HG03196 (cell line): ENCODE measurements around the gene RPS6KA5.
"Not testable (repeated sequence)": the region's sequence is repeated elsewhere in the genome, so short reads cannot be mapped to it uniquely, and the experiment has no call there.

Experiments
- ATAC-seq: cut with Tn5 transposase; IDR thresholded peaks from one replicate; pipeline ENCODE4 v1.9.1; 2021; ENCODE audit not compliant: unreplicated experiment

RPS6KA5 gene

DNA sequence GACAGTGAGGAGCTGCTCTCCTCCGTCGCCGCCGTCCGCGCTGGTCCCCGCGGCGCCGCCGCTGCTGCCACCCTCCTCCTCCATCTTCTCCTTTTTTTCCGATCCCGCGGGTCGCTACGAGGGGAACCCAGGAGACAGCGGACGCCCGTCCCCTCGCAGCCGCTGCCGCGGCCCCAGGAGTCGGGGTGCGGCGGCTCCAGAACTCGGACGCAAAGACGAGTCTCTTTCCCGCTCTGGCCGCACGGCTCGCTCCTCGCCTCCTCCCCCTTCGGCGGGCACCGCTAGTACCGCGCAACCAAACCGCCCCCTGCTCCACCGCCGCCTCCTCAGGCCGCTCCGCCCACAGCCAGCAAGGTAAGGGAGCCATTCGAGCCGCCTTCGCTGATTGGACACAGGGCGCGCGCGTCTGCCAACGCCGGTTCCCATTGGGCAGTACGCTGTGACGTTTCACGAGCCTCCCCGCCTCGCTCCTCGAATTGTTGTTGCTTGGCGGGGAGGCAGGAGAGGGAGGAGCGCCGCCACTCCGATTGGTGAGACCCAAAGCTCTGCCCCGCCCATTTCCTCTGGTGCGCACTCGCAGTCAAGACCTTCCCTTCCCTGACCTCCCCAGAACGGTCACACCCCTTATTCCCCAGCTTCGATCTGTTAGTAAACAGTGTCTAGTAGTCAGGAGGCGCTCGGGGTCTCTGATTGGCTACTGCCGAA lies at the start of gene RPS6KA5:
RPS6KA5 (minus strand) TSS at position 291 of the 705 bp plus-strand sequence; CDS start at position 84, 207 bp downstream.
- ATAC-seq, result peak; percentile 89

GRCh38 chr14:91108941-91109611 lies 48.6 kb upstream of the RPS6KA5 start:
- no peak for ATAC-seq

DNA sequence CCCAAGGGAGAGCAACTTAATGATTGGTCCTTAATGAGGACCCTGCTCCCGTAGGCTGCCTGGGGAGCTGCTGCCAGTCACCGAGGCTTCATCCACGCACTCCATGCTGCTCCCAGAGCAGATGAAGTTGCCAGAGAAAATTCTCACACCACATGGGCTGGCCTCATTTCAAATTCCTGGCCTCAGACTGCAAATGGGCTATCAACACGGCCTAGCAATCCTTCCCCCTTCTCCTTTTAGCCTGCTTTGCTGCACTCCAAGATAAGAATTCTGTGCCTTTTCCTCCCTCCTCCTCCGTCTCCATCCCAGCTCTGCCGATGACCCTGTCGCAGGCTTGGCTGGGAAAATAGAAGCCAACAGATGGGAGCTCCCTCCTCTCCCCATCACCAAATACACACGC lies 42.7 kb upstream of the RPS6KA5 start:
- no peak for ATAC-seq

GRCh38 chr14:91100102-91100501 lies 39.7 kb upstream of the RPS6KA5 start:
- no peak for ATAC-seq

- no peak for ATAC-seq
These were observed 38.1 kb upstream of the RPS6KA5 start for GRCh38 chr14:91098591-91098990.

GRCh38 chr14:91097657-91098056 lies 37.2 kb upstream of the RPS6KA5 start:
- not testable (repeated sequence) for ATAC-seq

DNA sequence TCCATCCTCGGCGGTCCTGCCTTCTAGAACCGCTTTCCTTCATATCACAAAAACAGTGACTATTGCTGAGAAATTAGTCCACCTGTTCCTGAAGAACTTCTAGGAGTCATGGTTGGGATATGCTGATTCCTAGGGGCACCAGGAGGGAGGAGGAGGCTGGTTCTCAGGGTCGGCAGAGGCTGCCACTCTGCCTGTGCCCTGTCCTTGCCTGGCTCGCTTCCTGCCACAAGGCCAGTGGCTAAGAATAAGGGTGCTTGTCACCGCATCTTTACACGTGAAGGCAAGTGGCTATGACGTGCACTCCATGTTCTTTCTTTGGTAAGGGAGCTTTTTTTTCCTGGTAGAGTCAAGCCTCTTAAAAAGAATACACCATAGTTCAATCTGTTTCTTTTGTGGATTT lies 34.7 kb upstream of the RPS6KA5 start:
- ATAC-seq, result no peak

- ATAC-seq, result no peak
These were observed 34.3 kb upstream of the RPS6KA5 start for GRCh38 chr14:91094772-91095171.

GRCh38 chr14:91093743-91094472 lies 33.5 kb upstream of the RPS6KA5 start:
- ATAC-seq, result not testable (repeated sequence)

GRCh38 chr14:91092073-91092472 lies 31.6 kb upstream of the RPS6KA5 start:
- no peak for ATAC-seq

- ATAC-seq, result no peak
These were observed 30.3 kb upstream of the RPS6KA5 start for GRCh38 chr14:91090743-91091142.

GRCh38 chr14:91089958-91090535 lies 29.6 kb upstream of the RPS6KA5 start:
- ATAC-seq, result no peak

- ATAC-seq, result no peak
These were observed 28.3 kb upstream of the RPS6KA5 start for GRCh38 chr14:91088585-91089235.

DNA sequence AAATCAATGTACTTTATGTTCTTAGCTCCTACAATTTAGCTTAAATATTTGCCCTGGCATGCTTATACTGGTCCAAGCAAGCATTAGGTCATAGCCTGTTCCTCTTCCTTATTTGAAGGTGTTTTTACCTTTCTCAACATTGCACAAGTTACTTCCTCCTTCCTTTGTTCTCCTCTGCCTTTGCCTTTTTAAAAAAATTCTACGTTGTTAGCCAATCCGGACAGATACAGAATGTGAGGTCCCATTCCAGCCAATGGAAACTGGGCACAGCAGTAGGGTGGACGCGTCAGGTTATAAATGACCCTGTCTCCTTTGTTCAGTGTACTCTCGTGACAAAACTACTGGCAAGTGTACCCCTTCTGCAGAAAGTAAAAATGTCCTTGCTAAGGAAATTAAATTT lies 27.0 kb upstream of the RPS6KA5 start:
- not testable (repeated sequence) for ATAC-seq

DNA sequence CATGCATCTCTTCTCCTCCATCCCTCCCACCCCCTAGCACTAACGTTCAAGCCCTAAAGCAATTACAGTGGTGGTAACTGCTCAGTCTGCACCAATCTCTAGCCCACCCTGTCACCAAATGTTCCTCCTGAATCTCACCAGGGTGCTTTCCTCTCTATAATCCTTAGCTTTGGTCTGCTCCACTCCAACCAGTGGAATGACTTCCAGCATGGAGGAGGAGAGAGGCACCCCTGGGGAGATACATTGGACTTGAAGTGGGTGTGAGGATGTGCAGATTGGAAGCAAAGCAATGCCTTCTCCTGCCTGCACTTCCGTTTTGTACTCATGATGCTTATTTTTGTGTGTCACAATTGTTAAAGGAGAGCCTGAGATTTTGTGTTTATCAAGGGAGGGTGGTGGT lies 24.1 kb upstream of the RPS6KA5 start:
- ATAC-seq, result no peak

- no peak for ATAC-seq
These were observed 21.8 kb upstream of the RPS6KA5 start for GRCh38 chr14:91082282-91082681.

GRCh38 chr14:91080071-91080470 lies 19.6 kb upstream of the RPS6KA5 start:
- no peak for ATAC-seq

DNA sequence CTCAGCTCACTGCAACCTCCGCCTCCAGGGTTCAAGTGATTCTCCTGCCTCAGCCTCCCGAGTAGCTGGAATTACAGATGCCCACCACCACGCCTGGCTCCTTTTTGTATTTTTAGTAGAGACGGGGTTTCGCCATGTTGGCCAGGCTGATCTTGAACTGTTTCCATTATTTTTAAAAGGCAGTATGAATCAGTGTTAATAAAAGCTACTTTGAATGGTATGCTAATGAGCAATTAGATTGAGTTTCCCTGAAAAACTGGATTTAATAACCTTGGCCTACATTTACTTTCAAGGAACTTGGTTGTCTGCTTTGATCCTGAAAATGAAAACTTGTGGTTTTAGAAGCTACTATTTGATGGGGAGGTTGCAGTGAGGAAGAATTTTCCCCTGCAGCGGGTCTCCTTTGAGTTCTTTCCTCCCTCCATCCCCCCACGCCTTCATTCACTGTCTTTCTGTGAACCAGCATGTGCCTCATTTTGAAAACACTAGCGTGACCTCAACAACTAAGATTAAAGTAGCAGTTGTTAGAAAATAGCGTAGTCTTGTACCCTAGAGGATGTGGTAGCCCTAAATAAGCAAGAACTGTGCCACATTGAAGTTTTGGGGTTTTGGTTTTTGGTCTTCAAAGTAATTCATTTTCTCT lies 17.8 kb upstream of the RPS6KA5 start:
- ATAC-seq, result peak; percentile 77

DNA sequence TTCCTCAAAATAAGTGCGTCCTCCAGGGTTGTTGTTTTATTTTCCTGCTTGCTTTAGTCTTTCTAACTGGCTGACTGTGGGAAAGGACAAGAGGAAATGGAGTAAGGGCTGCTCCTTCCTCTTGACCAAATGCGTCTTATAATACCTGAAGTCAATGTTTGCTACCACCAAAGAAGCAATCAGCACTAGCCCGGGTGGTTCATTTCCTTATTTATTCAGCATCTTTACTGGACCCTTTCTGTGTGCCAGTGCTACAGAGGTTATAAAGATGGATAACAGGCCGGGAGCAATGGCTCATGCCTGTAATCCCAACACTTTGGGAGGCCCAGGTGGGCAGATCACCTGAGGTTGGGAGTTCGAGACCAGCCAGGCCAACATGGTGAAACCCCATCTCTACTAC lies 15.1 kb upstream of the RPS6KA5 start:
- ATAC-seq, result no peak

- ATAC-seq, result no peak
These were observed 10.1 kb upstream of the RPS6KA5 start for GRCh38 chr14:91070572-91070971.

DNA sequence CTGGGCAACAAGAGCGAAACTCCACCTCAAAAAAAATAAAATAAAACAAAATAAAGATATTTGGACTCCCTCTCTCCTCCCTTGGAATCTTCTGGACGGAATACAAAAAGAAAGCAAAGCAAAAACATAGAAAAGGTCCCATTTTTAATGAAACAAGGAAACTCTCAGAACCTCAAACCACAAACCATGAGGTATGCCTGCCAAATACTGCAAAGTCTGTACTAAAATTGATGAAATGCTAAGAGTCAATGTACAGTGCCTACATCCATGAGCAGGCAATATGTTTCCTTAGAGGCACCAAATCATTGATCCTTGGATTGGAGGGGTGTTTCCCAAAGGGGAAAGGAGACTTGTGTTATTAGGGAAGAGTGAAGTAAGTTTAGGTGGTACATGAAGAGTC lies 8.2 kb upstream of the RPS6KA5 start:
- no peak for ATAC-seq
